AG09309 (cell line): ENCODE data around the gene RPL41.

Experiments used
- DNase-seq: peaks from one replicate; pipeline ENCODE4 v3.0.0-alpha.2; 2010; ENCODE audit warnings: low read depth
- H3K4me3 ChIP-seq: 2 replicates; pipeline ENCODE4 v1.5.1; 2011; ENCODE audit warnings: mild to moderate bottlenecking, low read depth, low read length, moderate library complexity; ENCODE audit not compliant: control insufficient read depth
- TF ChIP-seq, protein P1 (sequence below): IDR thresholded peaks from 2 replicates; pipeline ENCODE4 v1.5.1; 2011; ENCODE audit warnings: mild to moderate bottlenecking, low read depth, low read length, inconsistent platforms; ENCODE audit not compliant: insufficient read depth, control insufficient read depth; ENCODE audit errors: missing control alignments

Gene RPL41

GRCh38 chr12:56163533-56164344 lies 47.3 kb downstream of the RPL41 start:
- H3K4me3 ChIP-seq, result no peak overlapping the region
- DNase-seq, result no peak
- TF ChIP-seq, protein P1, sequence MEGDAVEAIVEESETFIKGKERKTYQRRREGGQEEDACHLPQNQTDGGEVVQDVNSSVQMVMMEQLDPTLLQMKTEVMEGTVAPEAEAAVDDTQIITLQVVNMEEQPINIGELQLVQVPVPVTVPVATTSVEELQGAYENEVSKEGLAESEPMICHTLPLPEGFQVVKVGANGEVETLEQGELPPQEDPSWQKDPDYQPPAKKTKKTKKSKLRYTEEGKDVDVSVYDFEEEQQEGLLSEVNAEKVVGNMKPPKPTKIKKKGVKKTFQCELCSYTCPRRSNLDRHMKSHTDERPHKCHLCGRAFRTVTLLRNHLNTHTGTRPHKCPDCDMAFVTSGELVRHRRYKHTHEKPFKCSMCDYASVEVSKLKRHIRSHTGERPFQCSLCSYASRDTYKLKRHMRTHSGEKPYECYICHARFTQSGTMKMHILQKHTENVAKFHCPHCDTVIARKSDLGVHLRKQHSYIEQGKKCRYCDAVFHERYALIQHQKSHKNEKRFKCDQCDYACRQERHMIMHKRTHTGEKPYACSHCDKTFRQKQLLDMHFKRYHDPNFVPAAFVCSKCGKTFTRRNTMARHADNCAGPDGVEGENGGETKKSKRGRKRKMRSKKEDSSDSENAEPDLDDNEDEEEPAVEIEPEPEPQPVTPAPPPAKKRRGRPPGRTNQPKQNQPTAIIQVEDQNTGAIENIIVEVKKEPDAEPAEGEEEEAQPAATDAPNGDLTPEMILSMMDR, result no peak

DNA sequence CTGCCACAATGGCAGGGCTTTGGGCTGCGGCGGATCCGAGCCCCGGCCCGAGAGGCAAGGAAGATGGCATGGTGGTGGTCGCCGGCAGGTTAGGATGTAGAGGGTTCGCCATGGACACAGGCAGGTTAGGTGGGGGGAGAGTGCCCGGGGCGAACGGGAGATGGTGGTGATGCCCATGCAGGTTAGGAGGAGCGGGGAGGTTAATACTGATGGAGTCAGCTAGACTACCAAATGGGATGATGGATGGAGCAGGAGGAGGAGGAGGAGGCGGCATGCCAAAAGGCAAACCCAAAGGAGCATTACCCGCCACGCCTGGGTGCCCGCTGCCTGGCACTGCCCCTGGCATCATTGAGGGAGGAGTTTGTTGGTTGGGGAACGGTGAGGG lies 47.9 kb downstream of the RPL41 start:
- no peak for DNase-seq

DNA sequence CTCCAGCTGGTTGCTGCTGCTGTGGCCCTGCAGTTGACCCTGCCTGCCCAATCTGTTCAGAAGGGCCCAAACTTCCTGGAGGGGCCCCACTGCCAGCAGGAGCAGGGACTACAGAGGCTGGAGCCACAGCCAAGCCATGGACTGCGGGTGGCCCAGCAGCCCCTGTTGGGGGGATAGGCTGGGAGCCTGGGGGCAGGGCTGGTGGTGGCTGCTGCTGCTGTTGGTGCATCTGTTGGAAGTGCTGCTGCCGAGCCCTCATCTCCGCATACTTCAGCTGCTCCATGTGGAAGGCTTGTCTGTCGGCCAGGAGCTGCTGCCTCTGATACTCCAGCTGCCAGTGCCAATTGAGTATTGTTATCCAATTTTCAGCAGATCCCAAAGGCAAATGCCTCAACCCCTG lies 48.9 kb downstream of the RPL41 start:
- TF ChIP-seq, protein P1, result no peak
- H3K4me3 ChIP-seq, result no peak overlapping the region
- no peak for DNase-seq

More for the DNA sequence above, 47.9 kb downstream of the RPL41 start:
- no peak overlapping the region for H3K4me3 ChIP-seq
- TF ChIP-seq, protein P1, result no peak
